ENCODE data around the gene RAB11FIP3.
"Not testable (repeated sequence)": the region's sequence is repeated elsewhere in the genome, so short reads cannot be mapped to it uniquely, and the experiment has no call there.

RAB11FIP3 gene

GRCh38 chr16:483341-484075 lies 58.1 kb downstream of the RAB11FIP3 start:
- no peak for DNase-seq (ENCODE audit: low read depth)
- TF ChIP-seq, protein P1, sequence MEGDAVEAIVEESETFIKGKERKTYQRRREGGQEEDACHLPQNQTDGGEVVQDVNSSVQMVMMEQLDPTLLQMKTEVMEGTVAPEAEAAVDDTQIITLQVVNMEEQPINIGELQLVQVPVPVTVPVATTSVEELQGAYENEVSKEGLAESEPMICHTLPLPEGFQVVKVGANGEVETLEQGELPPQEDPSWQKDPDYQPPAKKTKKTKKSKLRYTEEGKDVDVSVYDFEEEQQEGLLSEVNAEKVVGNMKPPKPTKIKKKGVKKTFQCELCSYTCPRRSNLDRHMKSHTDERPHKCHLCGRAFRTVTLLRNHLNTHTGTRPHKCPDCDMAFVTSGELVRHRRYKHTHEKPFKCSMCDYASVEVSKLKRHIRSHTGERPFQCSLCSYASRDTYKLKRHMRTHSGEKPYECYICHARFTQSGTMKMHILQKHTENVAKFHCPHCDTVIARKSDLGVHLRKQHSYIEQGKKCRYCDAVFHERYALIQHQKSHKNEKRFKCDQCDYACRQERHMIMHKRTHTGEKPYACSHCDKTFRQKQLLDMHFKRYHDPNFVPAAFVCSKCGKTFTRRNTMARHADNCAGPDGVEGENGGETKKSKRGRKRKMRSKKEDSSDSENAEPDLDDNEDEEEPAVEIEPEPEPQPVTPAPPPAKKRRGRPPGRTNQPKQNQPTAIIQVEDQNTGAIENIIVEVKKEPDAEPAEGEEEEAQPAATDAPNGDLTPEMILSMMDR (conservative IDR thresholded peaks at IDR 0.05; ENCODE audit: control insufficient read depth, insufficient read depth, low read depth, low read length), result no peak
- no peak overlapping the region for H3K4me3 ChIP-seq (ENCODE audit: control insufficient read depth, low read depth, low read length)

- no peak for DNase-seq (ENCODE audit: low read depth)
- no peak overlapping the region for H3K4me3 ChIP-seq (ENCODE audit: control insufficient read depth, low read depth, low read length)
- TF ChIP-seq, protein P1 (conservative IDR thresholded peaks at IDR 0.05; ENCODE audit: control insufficient read depth, insufficient read depth, low read depth, low read length), result no peak
Measured at GRCh38 chr16:489606-490005, 64.2 kb downstream of the RAB11FIP3 start.

GRCh38 chr16:490768-491167 lies 65.3 kb downstream of the RAB11FIP3 start:
- no peak for DNase-seq (ENCODE audit: low read depth)
- H3K4me3 ChIP-seq (ENCODE audit: control insufficient read depth, low read depth, low read length), result no peak overlapping the region
- TF ChIP-seq, protein P1 (conservative IDR thresholded peaks at IDR 0.05; ENCODE audit: control insufficient read depth, insufficient read depth, low read depth, low read length), result no peak

DNA sequence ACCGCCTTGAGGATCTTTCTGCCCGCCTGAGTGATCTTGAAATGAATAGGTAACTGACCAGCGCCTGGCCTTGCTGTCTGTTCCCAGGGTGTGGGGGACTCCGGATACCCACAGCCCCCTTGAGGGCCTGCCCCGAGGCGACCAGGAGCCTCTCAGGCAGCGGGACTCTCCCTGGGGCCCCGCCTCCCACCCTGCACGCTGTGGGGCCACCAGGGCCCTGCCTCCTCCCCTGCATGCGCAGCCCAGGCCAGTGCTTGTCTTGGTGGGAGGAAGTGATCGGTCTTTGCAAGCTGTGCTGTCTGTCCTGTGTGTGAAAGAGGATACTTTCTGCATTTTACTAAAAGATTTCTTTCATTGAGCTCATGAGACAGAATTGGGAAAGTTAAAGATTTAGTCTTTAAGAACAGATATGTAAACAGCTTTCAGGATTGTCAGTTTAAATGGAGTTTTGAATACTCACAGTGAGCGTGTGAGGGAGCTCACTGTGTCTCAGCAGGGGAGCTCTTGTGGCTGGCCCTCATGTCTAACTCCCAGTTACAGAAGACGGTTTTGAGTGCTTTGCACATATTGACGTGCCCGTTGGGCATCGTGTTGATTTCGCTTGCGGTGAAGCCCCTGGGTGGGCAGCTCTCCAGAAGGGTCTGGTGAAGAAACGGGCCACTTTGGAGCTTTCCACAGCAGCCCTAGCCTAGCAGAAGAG lies 65.9 kb downstream of the RAB11FIP3 start:
- H3K4me3 ChIP-seq (ENCODE audit: control insufficient read depth, low read depth, low read length), result no peak overlapping the region
- DNase-seq (ENCODE audit: low read depth), result no peak
- TF ChIP-seq, protein P1 (conservative IDR thresholded peaks at IDR 0.05; ENCODE audit: control insufficient read depth, insufficient read depth, low read depth, low read length), result no peak

- no peak overlapping the region for H3K4me3 ChIP-seq (ENCODE audit: control insufficient read depth, low read depth, low read length)
- DNase-seq (ENCODE audit: low read depth), result no peak
- TF ChIP-seq, protein P1 (conservative IDR thresholded peaks at IDR 0.05; ENCODE audit: control insufficient read depth, insufficient read depth, low read depth, low read length), result no peak
Measured at GRCh38 chr16:492211-492875, 66.9 kb downstream of the RAB11FIP3 start.

DNA sequence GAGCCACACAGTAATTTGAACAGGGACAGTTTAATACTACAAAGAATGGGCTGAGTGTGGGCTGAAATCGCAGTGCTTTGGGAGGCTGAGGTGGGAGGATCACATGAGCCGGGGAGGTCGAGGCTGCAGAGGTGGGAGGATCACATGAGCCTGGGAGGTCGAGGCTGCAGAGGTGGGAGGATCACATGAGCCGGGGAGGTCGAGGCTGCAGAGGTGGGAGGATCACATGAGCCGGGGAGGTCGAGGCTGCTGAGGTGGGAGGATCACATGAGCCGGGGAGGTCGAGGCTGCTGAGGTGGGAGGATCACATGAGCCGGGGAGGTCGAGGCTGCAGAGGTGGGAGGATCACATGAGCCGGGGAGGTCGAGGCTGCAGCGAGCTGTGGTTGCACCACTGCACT lies 69.2 kb downstream of the RAB11FIP3 start:
- not testable (repeated sequence) for DNase-seq (ENCODE audit: low read depth); H3K4me3 ChIP-seq (ENCODE audit: control insufficient read depth, low read depth, low read length)

All from fibroblast of mammary gland (primary cell).